ENCODE results near the gene TMEM145.

Gene TMEM145

DNA sequence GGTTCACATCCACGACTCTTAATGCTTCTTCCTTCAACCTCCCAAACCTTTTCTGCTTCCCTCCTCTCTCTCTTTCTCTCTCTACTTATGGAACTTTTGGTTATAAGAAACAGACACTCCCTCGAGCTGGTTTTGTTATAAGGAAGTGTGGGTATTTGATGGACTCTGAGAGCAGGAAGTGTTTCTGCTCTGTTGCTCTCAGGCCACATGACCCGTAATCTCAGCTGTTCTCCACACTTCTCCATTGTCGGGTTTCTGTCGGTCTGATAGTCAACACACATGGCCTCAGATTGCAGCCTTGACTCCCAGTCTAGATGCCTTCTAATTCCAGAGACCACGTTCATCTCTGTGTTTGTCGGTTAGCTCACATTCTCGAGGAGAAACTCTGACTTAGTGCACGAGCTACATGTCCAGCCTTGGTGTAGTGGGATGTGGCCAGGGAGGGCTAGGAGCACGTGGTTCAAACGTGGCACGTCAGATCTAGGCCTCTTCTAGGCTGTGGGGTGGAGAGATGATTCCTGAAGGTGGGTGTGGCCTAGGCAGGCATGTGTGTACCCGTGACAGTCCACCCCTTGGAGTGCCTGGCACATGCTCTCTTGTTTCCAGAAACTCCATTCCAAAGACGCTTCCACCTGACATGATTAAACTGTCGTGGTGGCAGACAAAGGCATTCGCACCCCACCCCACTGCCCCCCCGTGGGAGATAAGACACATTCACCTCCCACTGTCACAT lies 50.7 kb downstream of the TMEM145 start:
- Histone ChIP-seq H3K36me3 (ENCODE audit: control insufficient read depth, low read length) (peaks cover 17% of the 10 kb centered on the region), H3K4me2 (ENCODE audit: low read length) (peak overlapping the region; percentile 15; the same call in 1 of the 2 replicates), H3K9me2 (replicated peaks; ENCODE audit: control insufficient read depth, low read length) (no peaks in the 10 kb centered on the region), H3K9me3 (ENCODE audit: control insufficient read depth, insufficient read depth, low read length) (peaks cover 11% of the 10 kb centered on the region; the same call in 1 of the 2 replicates), H4K20me1 (ENCODE audit: control insufficient read depth, insufficient read depth, low read depth, low read length) (no peaks in the 10 kb centered on the region), H3F3A (ENCODE audit: control insufficient read depth, insufficient read depth) (peaks cover 6% of the 10 kb centered on the region; the same call in 1 of the 2 replicates), H3K79me2 (ENCODE audit: control insufficient read depth, low read length) (no peaks in the 10 kb centered on the region), H3K27ac (ENCODE audit: low read depth, low read length) (no peak overlapping the region), H3K4me1 (ENCODE audit: control insufficient read depth, low read length) (peaks cover 22% of the 10 kb centered on the region), H3K27me3 (ENCODE audit: control insufficient read depth, low read length) (no peaks in the 10 kb centered on the region), H3K4me3 (ENCODE audit: low read length) (0 out of 2 replicates have a peak overlapping the region, but pooled peaks have one; percentile 1)
- TF ChIP-seq, protein P1, sequence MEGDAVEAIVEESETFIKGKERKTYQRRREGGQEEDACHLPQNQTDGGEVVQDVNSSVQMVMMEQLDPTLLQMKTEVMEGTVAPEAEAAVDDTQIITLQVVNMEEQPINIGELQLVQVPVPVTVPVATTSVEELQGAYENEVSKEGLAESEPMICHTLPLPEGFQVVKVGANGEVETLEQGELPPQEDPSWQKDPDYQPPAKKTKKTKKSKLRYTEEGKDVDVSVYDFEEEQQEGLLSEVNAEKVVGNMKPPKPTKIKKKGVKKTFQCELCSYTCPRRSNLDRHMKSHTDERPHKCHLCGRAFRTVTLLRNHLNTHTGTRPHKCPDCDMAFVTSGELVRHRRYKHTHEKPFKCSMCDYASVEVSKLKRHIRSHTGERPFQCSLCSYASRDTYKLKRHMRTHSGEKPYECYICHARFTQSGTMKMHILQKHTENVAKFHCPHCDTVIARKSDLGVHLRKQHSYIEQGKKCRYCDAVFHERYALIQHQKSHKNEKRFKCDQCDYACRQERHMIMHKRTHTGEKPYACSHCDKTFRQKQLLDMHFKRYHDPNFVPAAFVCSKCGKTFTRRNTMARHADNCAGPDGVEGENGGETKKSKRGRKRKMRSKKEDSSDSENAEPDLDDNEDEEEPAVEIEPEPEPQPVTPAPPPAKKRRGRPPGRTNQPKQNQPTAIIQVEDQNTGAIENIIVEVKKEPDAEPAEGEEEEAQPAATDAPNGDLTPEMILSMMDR (IDR thresholded peaks at IDR 0.05; ENCODE audit: low read depth, low read length, poor library complexity, severe bottlenecking): no peak
- no peak for TF ChIP-seq EZH2phosphoT487 (IDR thresholded peaks at IDR 0.05; ENCODE audit: borderline replicate concordance, low read length)

DNA sequence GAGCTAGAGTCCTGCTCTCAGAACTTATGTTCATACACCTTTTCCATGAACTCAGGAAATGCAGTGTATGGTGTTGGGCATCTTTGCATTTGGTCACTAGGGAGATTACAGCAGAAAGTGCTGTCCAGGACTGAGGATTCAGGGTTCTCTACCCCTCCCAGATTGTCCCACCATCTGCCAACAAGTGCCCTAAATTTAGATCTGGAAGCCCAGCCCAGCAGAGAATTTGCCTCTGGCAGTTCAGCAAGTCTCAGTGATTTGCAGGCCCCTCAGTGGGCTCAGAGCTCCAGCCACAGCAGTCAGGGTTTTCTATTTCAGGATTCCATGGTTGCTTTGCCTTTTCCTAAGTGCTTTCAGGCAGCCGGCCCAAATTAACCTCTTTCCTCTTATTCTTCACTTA lies 53.6 kb downstream of the TMEM145 start:
- Histone ChIP-seq H3K79me2 (ENCODE audit: control insufficient read depth, low read length) (no peaks in the 10 kb centered on the region), H3K4me2 (ENCODE audit: low read length) (no peak overlapping the region), H3K27me3 (ENCODE audit: control insufficient read depth, low read length) (no peaks in the 10 kb centered on the region), H3K9me2 (replicated peaks; ENCODE audit: control insufficient read depth, low read length) (no peaks in the 10 kb centered on the region), H3K36me3 (ENCODE audit: control insufficient read depth, low read length) (peaks cover 17% of the 10 kb centered on the region), H4K20me1 (ENCODE audit: control insufficient read depth, insufficient read depth, low read depth, low read length) (no peaks in the 10 kb centered on the region; the same call in 1 of the 2 replicates), H3K4me3 (ENCODE audit: low read length) (no peak overlapping the region), H3K9me3 (ENCODE audit: control insufficient read depth, insufficient read depth, low read length) (peaks cover 11% of the 10 kb centered on the region; the same call in 1 of the 2 replicates), H3K27ac (ENCODE audit: low read depth, low read length) (no peak overlapping the region), H3K4me1 (ENCODE audit: control insufficient read depth, low read length) (peaks cover 22% of the 10 kb centered on the region), H3F3A (ENCODE audit: control insufficient read depth, insufficient read depth) (no peaks in the 10 kb centered on the region)
- TF ChIP-seq EZH2phosphoT487 (IDR thresholded peaks at IDR 0.05; ENCODE audit: borderline replicate concordance, low read length): no peak
- TF ChIP-seq, protein P1 (IDR thresholded peaks at IDR 0.05; ENCODE audit: low read depth, low read length, poor library complexity, severe bottlenecking): no peak

GRCh38 chr19:42367929-42368328 lies 54.8 kb downstream of the TMEM145 start:
- no peaks in the 10 kb centered on the region for H3F3A ChIP-seq (ENCODE audit: control insufficient read depth, insufficient read depth)
- no peak overlapping the region for H3K4me2 ChIP-seq (ENCODE audit: low read length)
- peaks cover 11% of the 10 kb centered on the region; the same call in 1 of the 2 replicates for H3K9me3 ChIP-seq (ENCODE audit: control insufficient read depth, insufficient read depth, low read length)
- H3K4me1 ChIP-seq (ENCODE audit: control insufficient read depth, low read length): peaks cover 22% of the 10 kb centered on the region
- H3K27ac ChIP-seq (ENCODE audit: low read depth, low read length): no peak overlapping the region
- H3K79me2 ChIP-seq (ENCODE audit: control insufficient read depth, low read length): no peaks in the 10 kb centered on the region
- H3K27me3 ChIP-seq (ENCODE audit: control insufficient read depth, low read length): no peaks in the 10 kb centered on the region
- H3K4me3 ChIP-seq (ENCODE audit: low read length): no peak overlapping the region
- no peaks in the 10 kb centered on the region; the same call in 1 of the 2 replicates for H4K20me1 ChIP-seq (ENCODE audit: control insufficient read depth, insufficient read depth, low read depth, low read length)
- no peaks in the 10 kb centered on the region for H3K9me2 ChIP-seq (replicated peaks; ENCODE audit: control insufficient read depth, low read length)
- H3K36me3 ChIP-seq (ENCODE audit: control insufficient read depth, low read length): peaks cover 15% of the 10 kb centered on the region
- TF ChIP-seq EZH2phosphoT487 (IDR thresholded peaks at IDR 0.05; ENCODE audit: borderline replicate concordance, low read length): no peak
- TF ChIP-seq, protein P1 (IDR thresholded peaks at IDR 0.05; ENCODE audit: low read depth, low read length, poor library complexity, severe bottlenecking): no peak
